ENCODE results near the gene HILPDA.

- TF ChIP-seq POLR3G (IDR thresholded peaks at IDR 0.05; ENCODE audit: extremely low read depth, insufficient read length, insufficient replicate concordance) (no peak), TSHZ1 (CRISPR knock-in tag; IDR thresholded peaks at IDR 0.05) (no peak), CBX2 (IDR thresholded peaks at IDR 0.05; ENCODE audit: insufficient read depth, low read length, poor library complexity, severe bottlenecking) (no peak), ZNF263 (CRISPR knock-in tag; IDR thresholded peaks at IDR 0.05; ENCODE audit: borderline replicate concordance) (no peak), FOSL1 (tag; conservative IDR thresholded peaks at IDR 0.05) (no peak), ZEB2 (IDR thresholded peaks at IDR 0.05) (no peak), ZNF449 (CRISPR knock-in tag; IDR thresholded peaks at IDR 0.05) (no peak), NR2F6 (CRISPR knock-in tag; IDR thresholded peaks at IDR 0.05) (no peak), PPARD (CRISPR knock-in tag; IDR thresholded peaks at IDR 0.05) (no peak)
- TF ChIP-seq, protein P1, sequence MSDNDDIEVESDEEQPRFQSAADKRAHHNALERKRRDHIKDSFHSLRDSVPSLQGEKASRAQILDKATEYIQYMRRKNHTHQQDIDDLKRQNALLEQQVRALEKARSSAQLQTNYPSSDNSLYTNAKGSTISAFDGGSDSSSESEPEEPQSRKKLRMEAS (CRISPR knock-in tag; IDR thresholded peaks at IDR 0.05): no peak
- TF ChIP-seq, protein P2, sequence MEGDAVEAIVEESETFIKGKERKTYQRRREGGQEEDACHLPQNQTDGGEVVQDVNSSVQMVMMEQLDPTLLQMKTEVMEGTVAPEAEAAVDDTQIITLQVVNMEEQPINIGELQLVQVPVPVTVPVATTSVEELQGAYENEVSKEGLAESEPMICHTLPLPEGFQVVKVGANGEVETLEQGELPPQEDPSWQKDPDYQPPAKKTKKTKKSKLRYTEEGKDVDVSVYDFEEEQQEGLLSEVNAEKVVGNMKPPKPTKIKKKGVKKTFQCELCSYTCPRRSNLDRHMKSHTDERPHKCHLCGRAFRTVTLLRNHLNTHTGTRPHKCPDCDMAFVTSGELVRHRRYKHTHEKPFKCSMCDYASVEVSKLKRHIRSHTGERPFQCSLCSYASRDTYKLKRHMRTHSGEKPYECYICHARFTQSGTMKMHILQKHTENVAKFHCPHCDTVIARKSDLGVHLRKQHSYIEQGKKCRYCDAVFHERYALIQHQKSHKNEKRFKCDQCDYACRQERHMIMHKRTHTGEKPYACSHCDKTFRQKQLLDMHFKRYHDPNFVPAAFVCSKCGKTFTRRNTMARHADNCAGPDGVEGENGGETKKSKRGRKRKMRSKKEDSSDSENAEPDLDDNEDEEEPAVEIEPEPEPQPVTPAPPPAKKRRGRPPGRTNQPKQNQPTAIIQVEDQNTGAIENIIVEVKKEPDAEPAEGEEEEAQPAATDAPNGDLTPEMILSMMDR (IDR thresholded peaks at IDR 0.05 in 2 of 3, conservative IDR thresholded peaks at IDR 0.05 in 1 of 3; ENCODE audit: insufficient read depth in 2 of 3, low read depth in 1 of 3, low read length in 3 of 3): no peak
- TF ChIP-seq, protein P3, sequence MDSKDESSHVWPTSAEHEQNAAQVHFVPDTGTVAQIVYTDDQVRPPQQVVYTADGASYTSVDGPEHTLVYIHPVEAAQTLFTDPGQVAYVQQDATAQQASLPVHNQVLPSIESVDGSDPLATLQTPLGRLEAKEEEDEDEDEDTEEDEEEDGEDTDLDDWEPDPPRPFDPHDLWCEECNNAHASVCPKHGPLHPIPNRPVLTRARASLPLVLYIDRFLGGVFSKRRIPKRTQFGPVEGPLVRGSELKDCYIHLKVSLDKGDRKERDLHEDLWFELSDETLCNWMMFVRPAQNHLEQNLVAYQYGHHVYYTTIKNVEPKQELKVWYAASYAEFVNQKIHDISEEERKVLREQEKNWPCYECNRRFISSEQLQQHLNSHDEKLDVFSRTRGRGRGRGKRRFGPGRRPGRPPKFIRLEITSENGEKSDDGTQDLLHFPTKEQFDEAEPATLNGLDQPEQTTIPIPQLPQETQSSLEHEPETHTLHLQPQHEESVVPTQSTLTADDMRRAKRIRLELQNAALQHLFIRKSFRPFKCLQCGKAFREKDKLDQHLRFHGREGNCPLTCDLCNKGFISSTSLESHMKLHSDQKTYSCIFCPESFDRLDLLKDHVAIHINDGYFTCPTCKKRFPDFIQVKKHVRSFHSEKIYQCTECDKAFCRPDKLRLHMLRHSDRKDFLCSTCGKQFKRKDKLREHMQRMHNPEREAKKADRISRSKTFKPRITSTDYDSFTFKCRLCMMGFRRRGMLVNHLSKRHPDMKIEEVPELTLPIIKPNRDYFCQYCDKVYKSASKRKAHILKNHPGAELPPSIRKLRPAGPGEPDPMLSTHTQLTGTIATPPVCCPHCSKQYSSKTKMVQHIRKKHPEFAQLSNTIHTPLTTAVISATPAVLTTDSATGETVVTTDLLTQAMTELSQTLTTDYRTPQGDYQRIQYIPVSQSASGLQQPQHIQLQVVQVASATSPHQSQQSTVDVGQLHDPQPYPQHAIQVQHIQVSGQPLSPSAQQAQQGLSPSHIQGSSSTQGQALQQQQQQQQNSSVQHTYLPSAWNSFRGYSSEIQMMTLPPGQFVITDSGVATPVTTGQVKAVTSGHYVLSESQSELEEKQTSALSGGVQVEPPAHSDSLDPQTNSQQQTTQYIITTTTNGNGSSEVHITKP (IDR thresholded peaks at IDR 0.05; ENCODE audit: partially characterized antibody): no peak
- TF ChIP-seq, protein P4, sequence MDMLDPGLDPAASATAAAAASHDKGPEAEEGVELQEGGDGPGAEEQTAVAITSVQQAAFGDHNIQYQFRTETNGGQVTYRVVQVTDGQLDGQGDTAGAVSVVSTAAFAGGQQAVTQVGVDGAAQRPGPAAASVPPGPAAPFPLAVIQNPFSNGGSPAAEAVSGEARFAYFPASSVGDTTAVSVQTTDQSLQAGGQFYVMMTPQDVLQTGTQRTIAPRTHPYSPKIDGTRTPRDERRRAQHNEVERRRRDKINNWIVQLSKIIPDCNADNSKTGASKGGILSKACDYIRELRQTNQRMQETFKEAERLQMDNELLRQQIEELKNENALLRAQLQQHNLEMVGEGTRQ (CRISPR knock-in tag; IDR thresholded peaks at IDR 0.05): no peak
Measured at GRCh38 chr7:128415217-128415785, 40.4 kb upstream of the HILPDA start.

All from K562 (cell line).